IPS DF 6.9 (cell line): Measurements from ENCODE around the gene NHS.

Experiments
- DNase-seq: peaks from one replicate; pipeline ENCODE4 v3.0.0-alpha.2; 2013; ENCODE audit warnings: low read depth, low spot score
- H3K27ac ChIP-seq: one replicate; pipeline ENCODE4 v1.5.1; 2013; ENCODE audit warnings: low read length, control low read depth
- H3K27me3 ChIP-seq: 2 replicates; pipeline ENCODE4 v1.6.1; 2013; ENCODE audit warnings: mild to moderate bottlenecking, low read length; ENCODE audit not compliant: control insufficient read depth, insufficient read depth
- H3K36me3 ChIP-seq: 2 replicates; pipeline ENCODE4 v1.6.1; 2013; ENCODE audit warnings: low read length; ENCODE audit not compliant: control insufficient read depth, insufficient read depth
- H3K4me1 ChIP-seq: 2 replicates; pipeline ENCODE4 v1.6.1; 2013; ENCODE audit warnings: low read length; ENCODE audit not compliant: control insufficient read depth, insufficient read depth
- H3K4me3 ChIP-seq: 2 replicates; pipeline ENCODE4 v1.5.1; 2013; ENCODE audit warnings: mild to moderate bottlenecking, low read length
- H3K9me3 ChIP-seq: 2 replicates; pipeline ENCODE4 v1.6.1; 2013; ENCODE audit warnings: low read length, inconsistent platforms; ENCODE audit not compliant: control insufficient read depth, insufficient read depth
- WGBS: extraction: QIAGEN DNeasy Blood & Tissue Kit; methylation state at CpG from one replicate; pipeline ENCODE4 v1.1.7; 2013; ENCODE audit warnings: mixed read lengths, missing lambda C conversion rate; ENCODE audit not compliant: insufficient read length, insufficient coverage; 5-methylcytosine and 5-hydroxymethylcytosine counted together

NHS gene

GRCh38 chrX:17553961-17554482, 179.0 kb downstream of the NHS start:
- WGBS: no CpG with 5 or more reads among the region's 6 CpGs
- H3K9me3 ChIP-seq: no peaks in the 10 kb centered on the region
- H3K36me3 ChIP-seq: no peaks in the 10 kb centered on the region
- H3K4me3 ChIP-seq: no peak overlapping the region
- H3K4me1 ChIP-seq: peaks cover 4% of the 10 kb centered on the region
- DNase-seq: no peak
- H3K27me3 ChIP-seq: no peaks in the 10 kb centered on the region
- no peak overlapping the region for H3K27ac ChIP-seq

GRCh38 chrX:17554914-17555313, 179.9 kb downstream of the NHS start:
- no peaks in the 10 kb centered on the region for H3K36me3 ChIP-seq
- no CpG with 5 or more reads among the region's 5 CpGs for WGBS
- H3K27me3 ChIP-seq: no peaks in the 10 kb centered on the region

GRCh38 chrX:17555846-17556245, 180.8 kb downstream of the NHS start:
- WGBS: no CpG with 5 or more reads among the region's 2 CpGs
- Histone ChIP-seq H3K9me3 (no peaks in the 10 kb centered on the region), H3K4me3 (no peak overlapping the region), H3K36me3 (no peaks in the 10 kb centered on the region), H3K27me3 (no peaks in the 10 kb centered on the region), H3K27ac (no peak overlapping the region), H3K4me1 (no peaks in the 10 kb centered on the region; the same call in 1 of the 2 replicates)
- no peak for DNase-seq

More at GRCh38 chrX:17554914-17555313, 179.9 kb downstream of the NHS start:
- DNase-seq: no peak
- Histone ChIP-seq H3K27ac (no peak overlapping the region), H3K9me3 (no peaks in the 10 kb centered on the region), H3K4me3 (no peak overlapping the region), H3K4me1 (peaks cover 4% of the 10 kb centered on the region)

GRCh38 chrX:17559728-17560379, 184.9 kb downstream of the NHS start:
- no peaks in the 10 kb centered on the region for H3K27me3 ChIP-seq
- no peak overlapping the region for H3K27ac ChIP-seq
- H3K4me3 ChIP-seq: no peak overlapping the region
- WGBS: no CpG with 5 or more reads among the region's 8 CpGs
- no peak for DNase-seq
- peaks cover 1% of the 10 kb centered on the region; the same call in 1 of the 2 replicates for H3K4me1 ChIP-seq
- no peaks in the 10 kb centered on the region for H3K9me3 ChIP-seq
- no peaks in the 10 kb centered on the region for H3K36me3 ChIP-seq

- no peak overlapping the region for H3K4me3 ChIP-seq
- peaks cover 1% of the 10 kb centered on the region; the same call in 1 of the 2 replicates for H3K4me1 ChIP-seq
- DNase-seq: no peak
- no CpG with 5 or more reads among the region's 2 CpGs for WGBS
- H3K9me3 ChIP-seq: no peaks in the 10 kb centered on the region
- H3K27me3 ChIP-seq: no peaks in the 10 kb centered on the region
- H3K36me3 ChIP-seq: no peaks in the 10 kb centered on the region
- no peak overlapping the region for H3K27ac ChIP-seq
Measured at GRCh38 chrX:17560385-17560784, 185.4 kb downstream of the NHS start.

- Histone ChIP-seq H3K27me3 (no peaks in the 10 kb centered on the region), H3K36me3 (no peaks in the 10 kb centered on the region), H3K4me3 (no peak overlapping the region), H3K27ac (no peak overlapping the region), H3K4me1 (peaks cover 1% of the 10 kb centered on the region; the same call in 1 of the 2 replicates), H3K9me3 (no peaks in the 10 kb centered on the region)
- no CpG with 5 or more reads among the region's 2 CpGs for WGBS
- DNase-seq: no peak
Measured at GRCh38 chrX:17563076-17563475, 188.1 kb downstream of the NHS start.

- no CpG with 5 or more reads among the region's 4 CpGs for WGBS
- H3K4me1 ChIP-seq: peaks cover 1% of the 10 kb centered on the region; the same call in 1 of the 2 replicates
Measured at GRCh38 chrX:17563515-17563914, 188.5 kb downstream of the NHS start.

GRCh38 chrX:17564689-17565409, 189.8 kb downstream of the NHS start:
- Histone ChIP-seq H3K36me3 (no peaks in the 10 kb centered on the region), H3K27ac (no peak overlapping the region), H3K4me1 (peaks cover 1% of the 10 kb centered on the region; the same call in 1 of the 2 replicates), H3K9me3 (no peaks in the 10 kb centered on the region), H3K4me3 (no peak overlapping the region), H3K27me3 (no peaks in the 10 kb centered on the region)
- no peak for DNase-seq
- WGBS: no CpG with 5 or more reads among the region's 7 CpGs

More at GRCh38 chrX:17563515-17563914, 188.5 kb downstream of the NHS start:
- no peaks in the 10 kb centered on the region for H3K9me3 ChIP-seq
- H3K27me3 ChIP-seq: no peaks in the 10 kb centered on the region
- no peak for DNase-seq
- no peaks in the 10 kb centered on the region for H3K36me3 ChIP-seq
- no peak overlapping the region for H3K4me3 ChIP-seq
- no peak overlapping the region for H3K27ac ChIP-seq

GRCh38 chrX:17566740-17567139, 191.7 kb downstream of the NHS start:
- no peaks in the 10 kb centered on the region for H3K27me3 ChIP-seq
- no CpG with 5 or more reads among the region's 4 CpGs for WGBS

GRCh38 chrX:17567187-17567586, 192.2 kb downstream of the NHS start:
- no peak overlapping the region for H3K4me3 ChIP-seq
- WGBS: no CpG with 5 or more reads among the region's 8 CpGs
- H3K27me3 ChIP-seq: no peaks in the 10 kb centered on the region
- DNase-seq: no peak
- H3K9me3 ChIP-seq: no peaks in the 10 kb centered on the region
- no peak overlapping the region for H3K27ac ChIP-seq
- no peaks in the 10 kb centered on the region for H3K36me3 ChIP-seq
- H3K4me1 ChIP-seq: no peaks in the 10 kb centered on the region

More at GRCh38 chrX:17566740-17567139, 191.7 kb downstream of the NHS start:
- Histone ChIP-seq H3K27ac (no peak overlapping the region), H3K4me1 (no peaks in the 10 kb centered on the region), H3K4me3 (no peak overlapping the region), H3K9me3 (no peaks in the 10 kb centered on the region), H3K36me3 (no peaks in the 10 kb centered on the region)
- DNase-seq: no peak
